ENCODE results near the gene RAB11B. TPM values are rescaled to one million over a fixed set of nuclear protein-coding genes. Genes with fewer than 3 reads are reported as not detected.
A peak's percentile ranks its signal among the peaks of the same experiment; 100 is the strongest.

Gene RAB11B
- total RNA-seq, 1 experiment from 2014 or later: 135 TPM

- intact Hi-C loops (cut with micrococcal nuclease; ENCODE audit: unreplicated experiment): no loop called here
- DNase-seq (ENCODE audit: low read depth, low spot score) (no peak), ATAC-seq (no peak)
- CTCF ChIA-PET: interaction anchor here (0.6 to 1.3 kb wide), 2 partner anchors 40 to 45 kb away, joined by 3 to 22 read pairs; no protein-coding TSS in a partner anchor
- Histone ChIP-seq H3K9me3 (ENCODE audit: control insufficient read depth, insufficient read depth, low read depth, low read length) (no peaks in the 10 kb centered on the region), H3K4me3 (ENCODE audit: low read depth in 2 of 2, low read length in 2 of 2) (no peak overlapping the region), H3K27me3 (ENCODE audit: control insufficient read depth, insufficient read depth, low read length) (no peaks in the 10 kb centered on the region), H3K27ac (ENCODE audit: low read length) (peak overlapping the region; percentile 75; the same call in 1 of the 2 replicates), H3K4me1 (ENCODE audit: control insufficient read depth, insufficient read depth, low read length) (peaks cover 47% of the 10 kb centered on the region), H3K36me3 (ENCODE audit: control insufficient read depth, insufficient read depth, low read length) (no peaks in the 10 kb centered on the region)
- no TSS peak for BruUV-seq (replicated peaks)
- TF ChIP-seq REST (IDR thresholded peaks at IDR 0.05; ENCODE audit: insufficient read depth in 1 of 2, low read depth in 2 of 2, low read length in 1 of 2): no peak
- TF ChIP-seq POLR2AphosphoS5 (IDR thresholded peaks at IDR 0.05; ENCODE audit: low read depth, low read length): no peak
- no peak for TF ChIP-seq CTCF (IDR thresholded peaks at IDR 0.05)
- TF ChIP-seq TCF7L2 (IDR thresholded peaks at IDR 0.05; ENCODE audit: low read depth, low read length): no peak
- no peak for TF ChIP-seq SIN3A (IDR thresholded peaks at IDR 0.05; ENCODE audit: borderline replicate concordance, insufficient read depth, low read depth, low read length)
- in situ Hi-C loops (cut with HindIII; ENCODE audit: low pct_unique_long_range_greater_than_20kb, low sequenced_read_pairs): no loop called here
- POLR2A ChIA-PET: no interaction called here
Observed at GRCh38 chr19:8398311-8398771, 8.2 kb downstream of the RAB11B start.

- intact Hi-C loops (cut with micrococcal nuclease; ENCODE audit: unreplicated experiment): no loop called here
- no peaks in the 10 kb centered on the region for H3K9me3 ChIP-seq (ENCODE audit: control insufficient read depth, insufficient read depth, low read depth, low read length)
- H3K27me3 ChIP-seq (ENCODE audit: control insufficient read depth, insufficient read depth, low read length): no peaks in the 10 kb centered on the region
- ChIA-PET POLR2A (no interaction called here), CTCF (no interaction called here)
- TF ChIP-seq CTCF (IDR thresholded peaks at IDR 0.05) (no peak), TCF7L2 (IDR thresholded peaks at IDR 0.05; ENCODE audit: low read depth, low read length) (no peak), SIN3A (IDR thresholded peaks at IDR 0.05; ENCODE audit: borderline replicate concordance, insufficient read depth, low read depth, low read length) (no peak)
- H3K36me3 ChIP-seq (ENCODE audit: control insufficient read depth, insufficient read depth, low read length): no peaks in the 10 kb centered on the region
- DNase-seq (ENCODE audit: low read depth, low spot score) (no peak), ATAC-seq (no peak)
- H3K4me1 ChIP-seq (ENCODE audit: control insufficient read depth, insufficient read depth, low read length): peaks cover 34% of the 10 kb centered on the region
- BruUV-seq (replicated peaks): no TSS peak
- no peak overlapping the region for H3K27ac ChIP-seq (ENCODE audit: low read length)
- in situ Hi-C loops (cut with HindIII; ENCODE audit: low pct_unique_long_range_greater_than_20kb, low sequenced_read_pairs): no loop called here
- no peak overlapping the region for H3K4me3 ChIP-seq (ENCODE audit: low read depth in 2 of 2, low read length in 2 of 2)
Observed at GRCh38 chr19:8399681-8400188, 9.6 kb downstream of the RAB11B start.
